ENCODE measurements around the gene RAB20.

RAB20 gene

DNA sequence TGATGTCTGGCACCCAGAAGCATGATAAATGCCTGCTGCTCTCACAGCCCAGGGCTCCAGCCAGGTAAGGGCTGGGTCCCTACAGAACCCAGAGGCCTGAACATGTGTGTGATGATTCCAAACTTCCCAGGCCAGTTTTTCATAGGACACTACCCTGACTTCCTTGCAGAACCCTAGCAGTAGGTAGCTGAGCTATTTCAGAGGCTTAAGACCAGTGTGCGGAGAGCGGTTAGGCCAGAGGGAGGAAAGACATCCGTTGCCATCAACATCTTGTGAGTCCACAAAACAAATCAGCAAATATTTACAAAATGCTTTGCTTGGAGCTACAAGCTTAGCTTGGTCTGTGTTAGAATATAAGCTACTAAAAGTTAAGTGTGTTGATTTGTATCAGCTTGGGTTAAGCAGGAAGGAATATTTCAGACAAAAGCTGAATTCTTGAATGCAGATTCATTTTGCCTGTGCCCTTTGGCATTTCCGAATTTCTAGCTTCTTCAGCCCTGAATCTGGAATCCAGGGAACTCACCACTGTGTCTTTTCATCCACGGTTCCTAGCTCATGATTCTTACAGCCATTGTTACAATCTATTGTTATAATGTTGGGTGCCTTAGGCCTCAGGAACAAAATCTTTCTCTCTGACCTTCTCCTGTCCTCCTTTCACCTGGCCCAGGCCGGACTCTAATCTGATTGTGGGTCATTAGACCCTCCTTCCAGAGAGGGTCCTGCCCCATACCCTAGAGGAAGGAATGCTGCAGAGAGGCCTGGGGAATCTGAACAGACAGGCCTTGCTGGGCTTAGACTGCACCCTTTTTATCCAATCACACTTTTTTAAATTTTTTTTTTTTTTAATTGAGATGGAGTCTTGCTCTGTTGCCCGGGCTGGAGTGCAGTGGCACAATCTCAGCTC, 12.4 kb downstream of the RAB20 start:
- H3K36me3 ChIP-seq: no peaks in the 10 kb centered on the region
- H3K4me3 ChIP-seq (ENCODE audit: low read depth, low read length): no peak overlapping the region
- TF ChIP-seq, protein P1, sequence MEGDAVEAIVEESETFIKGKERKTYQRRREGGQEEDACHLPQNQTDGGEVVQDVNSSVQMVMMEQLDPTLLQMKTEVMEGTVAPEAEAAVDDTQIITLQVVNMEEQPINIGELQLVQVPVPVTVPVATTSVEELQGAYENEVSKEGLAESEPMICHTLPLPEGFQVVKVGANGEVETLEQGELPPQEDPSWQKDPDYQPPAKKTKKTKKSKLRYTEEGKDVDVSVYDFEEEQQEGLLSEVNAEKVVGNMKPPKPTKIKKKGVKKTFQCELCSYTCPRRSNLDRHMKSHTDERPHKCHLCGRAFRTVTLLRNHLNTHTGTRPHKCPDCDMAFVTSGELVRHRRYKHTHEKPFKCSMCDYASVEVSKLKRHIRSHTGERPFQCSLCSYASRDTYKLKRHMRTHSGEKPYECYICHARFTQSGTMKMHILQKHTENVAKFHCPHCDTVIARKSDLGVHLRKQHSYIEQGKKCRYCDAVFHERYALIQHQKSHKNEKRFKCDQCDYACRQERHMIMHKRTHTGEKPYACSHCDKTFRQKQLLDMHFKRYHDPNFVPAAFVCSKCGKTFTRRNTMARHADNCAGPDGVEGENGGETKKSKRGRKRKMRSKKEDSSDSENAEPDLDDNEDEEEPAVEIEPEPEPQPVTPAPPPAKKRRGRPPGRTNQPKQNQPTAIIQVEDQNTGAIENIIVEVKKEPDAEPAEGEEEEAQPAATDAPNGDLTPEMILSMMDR (IDR thresholded peaks at IDR 0.05; ENCODE audit: low read depth, low read length): no peak
- DNase-seq: no peak
- H3K4me1 ChIP-seq: no peaks in the 10 kb centered on the region
- H3K9me3 ChIP-seq: no peaks in the 10 kb centered on the region
- no peaks in the 10 kb centered on the region for H3K27me3 ChIP-seq

DNA sequence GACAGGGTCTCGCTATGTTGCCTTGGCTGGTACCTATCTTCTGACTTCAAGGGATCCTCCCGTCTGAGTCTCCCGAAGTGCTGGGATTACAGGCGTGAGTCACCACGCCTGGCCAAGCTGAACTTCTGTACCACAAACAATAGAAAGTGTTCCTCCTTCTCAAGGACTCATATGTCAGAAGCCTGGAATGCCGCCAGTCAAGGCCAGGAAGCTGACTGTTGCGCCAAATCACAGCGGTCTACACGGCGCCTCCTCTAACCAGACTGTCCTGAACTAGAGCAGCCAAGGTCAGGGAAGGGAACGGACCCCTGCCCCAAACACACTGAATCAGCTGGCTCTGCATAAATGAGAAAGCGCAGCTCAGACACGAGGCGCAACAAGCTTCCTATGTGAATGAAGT, 14.6 kb downstream of the RAB20 start:
- H3K9me3 ChIP-seq: no peaks in the 10 kb centered on the region
- H3K4me3 ChIP-seq (ENCODE audit: low read depth, low read length): no peak overlapping the region
- H3K4me1 ChIP-seq: no peaks in the 10 kb centered on the region
- DNase-seq: no peak
- TF ChIP-seq, protein P1 (IDR thresholded peaks at IDR 0.05; ENCODE audit: low read depth, low read length): no peak
- no peaks in the 10 kb centered on the region for H3K36me3 ChIP-seq
- no peaks in the 10 kb centered on the region for H3K27me3 ChIP-seq

DNA sequence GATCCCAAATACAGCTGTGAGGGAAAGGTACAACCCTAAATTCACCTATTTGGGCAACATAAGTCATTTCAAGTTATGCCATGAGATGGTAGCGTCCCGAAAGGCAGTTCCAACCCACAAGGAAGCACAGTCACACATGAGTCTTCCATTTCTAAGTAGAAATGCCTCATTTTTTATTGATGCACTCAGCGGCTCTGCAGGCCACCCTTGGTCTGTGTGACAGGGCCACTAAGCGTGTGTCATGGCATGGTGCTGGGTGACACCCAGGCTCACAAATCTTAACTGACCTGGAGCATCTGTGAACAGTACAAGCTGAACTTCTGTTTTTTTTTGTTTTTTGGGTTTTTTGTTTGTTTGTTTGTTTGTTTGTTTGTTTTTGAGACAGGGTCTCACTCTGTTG, 15.1 kb downstream of the RAB20 start:
- TF ChIP-seq, protein P1 (IDR thresholded peaks at IDR 0.05; ENCODE audit: low read depth, low read length): no peak
- Histone ChIP-seq H3K9me3 (no peaks in the 10 kb centered on the region), H3K36me3 (no peaks in the 10 kb centered on the region), H3K4me1 (no peaks in the 10 kb centered on the region), H3K27me3 (no peaks in the 10 kb centered on the region), H3K4me3 (ENCODE audit: low read depth, low read length) (no peak overlapping the region)
- DNase-seq: no peak

DNA sequence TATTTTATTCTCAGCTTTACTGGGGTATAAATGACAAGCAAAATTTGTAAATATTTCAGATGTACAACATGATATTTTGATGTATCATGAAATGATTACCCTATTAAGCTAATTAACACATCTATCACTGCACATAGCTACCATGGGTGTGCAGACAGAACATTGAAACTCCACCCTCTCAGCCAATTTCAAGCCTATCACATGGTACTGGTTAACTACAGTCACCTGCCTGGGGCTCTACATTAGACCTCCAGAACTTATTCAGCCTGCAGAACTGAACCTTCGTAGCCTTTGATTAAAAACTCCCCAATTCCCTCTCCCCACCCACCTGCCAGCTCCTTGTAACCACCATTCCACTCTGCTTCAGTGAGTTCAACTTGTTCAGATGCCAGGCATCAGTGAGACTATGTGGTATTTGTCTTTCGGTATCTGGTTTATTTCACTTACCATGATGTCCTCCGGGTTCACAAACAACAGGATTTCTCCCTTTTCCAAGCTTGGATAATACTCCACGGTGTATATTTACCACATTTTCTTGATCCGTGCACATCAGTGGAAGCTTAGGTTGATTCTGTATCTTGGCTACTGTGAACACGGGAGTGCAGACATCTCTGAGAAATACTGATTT, 19.2 kb downstream of the RAB20 start:
- no peaks in the 10 kb centered on the region for H3K27me3 ChIP-seq
- no peak overlapping the region for H3K4me3 ChIP-seq (ENCODE audit: low read depth, low read length)
- no peaks in the 10 kb centered on the region for H3K36me3 ChIP-seq
- DNase-seq: no peak
- TF ChIP-seq, protein P1 (IDR thresholded peaks at IDR 0.05; ENCODE audit: low read depth, low read length): no peak
- H3K4me1 ChIP-seq: no peaks in the 10 kb centered on the region
- no peaks in the 10 kb centered on the region for H3K9me3 ChIP-seq

DNA sequence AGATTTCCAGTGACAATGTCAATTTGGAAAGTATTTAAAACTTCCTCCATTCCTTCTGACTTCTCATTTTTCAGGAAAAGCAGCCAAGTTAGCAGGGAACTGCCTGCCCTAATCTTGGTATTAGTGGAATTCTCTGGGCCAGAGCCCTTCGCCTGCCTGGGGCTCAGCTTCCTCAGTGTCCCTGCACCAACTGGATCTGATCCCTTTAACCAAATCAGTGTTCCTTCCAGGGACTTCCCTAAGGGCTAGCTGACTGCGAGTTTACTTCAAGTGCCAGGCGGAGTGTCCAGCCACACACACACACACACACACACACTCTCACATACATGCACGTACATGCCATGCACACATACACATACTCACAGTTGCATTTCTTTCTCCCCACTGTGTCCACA, 20.0 kb downstream of the RAB20 start:
- DNase-seq: no peak
- no peaks in the 10 kb centered on the region for H3K4me1 ChIP-seq
- no peaks in the 10 kb centered on the region for H3K27me3 ChIP-seq
- H3K36me3 ChIP-seq: no peaks in the 10 kb centered on the region
- H3K9me3 ChIP-seq: no peaks in the 10 kb centered on the region
- no peak overlapping the region for H3K4me3 ChIP-seq (ENCODE audit: low read depth, low read length)
- TF ChIP-seq, protein P1 (IDR thresholded peaks at IDR 0.05; ENCODE audit: low read depth, low read length): no peak
